NT2/D1 (cell line): ENCODE measurements around the gene GAB3.

Experiments used
- DNase-seq: peaks from one replicate; pipeline ENCODE4 v3.0.0-alpha.2; 2011; ENCODE audit warnings: low read depth, low spot score
- H3K27me3 ChIP-seq: 2 replicates; pipeline ENCODE4 v1.6.0; 2011; ENCODE audit warnings: mild to moderate bottlenecking; ENCODE audit not compliant: insufficient read length, insufficient read depth
- H3K36me3 ChIP-seq: 2 replicates; pipeline ENCODE4 v1.6.1; 2011; ENCODE audit warnings: mild to moderate bottlenecking, low read length, mixed read lengths; ENCODE audit not compliant: insufficient read depth, insufficient read length
- H3K4me1 ChIP-seq: 2 replicates; pipeline ENCODE4 v1.5.1; 2011; ENCODE audit not compliant: insufficient read depth, insufficient read length
- H3K4me3 ChIP-seq: 2 replicates; pipeline ENCODE4 v1.5.1; 2011; ENCODE audit warnings: low read depth; ENCODE audit not compliant: insufficient read length
- H3K9ac ChIP-seq: 2 replicates; pipeline ENCODE4 v1.6.0; 2011; ENCODE audit warnings: low read depth; ENCODE audit not compliant: insufficient read length
- H3K9me3 ChIP-seq: 2 replicates; pipeline ENCODE4 v1.5.1; 2011; ENCODE audit warnings: mild to moderate bottlenecking, low read length; ENCODE audit not compliant: insufficient read depth
- SUZ12 ChIP-seq: IDR thresholded peaks from 2 replicates; pipeline ENCODE4 v1.6.1; 2011; ENCODE audit not compliant: insufficient read length, insufficient read depth; ENCODE audit errors: extremely low read depth
- YY1 ChIP-seq: IDR thresholded peaks from 2 replicates; pipeline ENCODE4 v1.6.1; 2011; ENCODE audit not compliant: insufficient read length, insufficient read depth
- ZNF274 ChIP-seq: IDR thresholded peaks from 2 replicates; pipeline ENCODE4 v1.6.1; 2011; ENCODE audit warnings: mild to moderate bottlenecking, low read depth, low read length

The GAB3 gene

GRCh38 chrX:154718616-154719015 lies 32.3 kb downstream of the GAB3 start:
- Histone ChIP-seq H3K4me1 (no peaks in the 10 kb centered on the region), H3K9ac (no peak overlapping the region), H3K36me3 (no peaks in the 10 kb centered on the region), H3K27me3 (no peaks in the 10 kb centered on the region), H3K4me3 (no peak overlapping the region), H3K9me3 (no peaks in the 10 kb centered on the region)
- TF ChIP-seq YY1 (no peak), SUZ12 (no peak), ZNF274 (no peak)
- DNase-seq, result no peak

- no peaks in the 10 kb centered on the region for H3K4me1 ChIP-seq
- H3K9me3 ChIP-seq, result no peaks in the 10 kb centered on the region
- no peak overlapping the region for H3K4me3 ChIP-seq
- H3K9ac ChIP-seq, result no peak overlapping the region
- H3K36me3 ChIP-seq, result no peaks in the 10 kb centered on the region
- no peaks in the 10 kb centered on the region for H3K27me3 ChIP-seq
- no peak for DNase-seq
- TF ChIP-seq YY1 (no peak), ZNF274 (no peak), SUZ12 (no peak)
Measured at GRCh38 chrX:154717824-154718223, 33.1 kb downstream of the GAB3 start.

- H3K4me3 ChIP-seq, result no peak overlapping the region
- H3K27me3 ChIP-seq, result no peaks in the 10 kb centered on the region
- DNase-seq, result no peak
- TF ChIP-seq ZNF274 (no peak), YY1 (no peak), SUZ12 (no peak)
- no peaks in the 10 kb centered on the region for H3K36me3 ChIP-seq
- H3K9ac ChIP-seq, result no peak overlapping the region
- H3K9me3 ChIP-seq, result no peaks in the 10 kb centered on the region
- H3K4me1 ChIP-seq, result no peaks in the 10 kb centered on the region
Measured at GRCh38 chrX:154715825-154716224, 35.1 kb downstream of the GAB3 start.

- H3K27me3 ChIP-seq, result no peaks in the 10 kb centered on the region
- no peaks in the 10 kb centered on the region for H3K9me3 ChIP-seq
- no peaks in the 10 kb centered on the region for H3K36me3 ChIP-seq
- no peaks in the 10 kb centered on the region for H3K4me1 ChIP-seq
- H3K4me3 ChIP-seq, result no peak overlapping the region
- TF ChIP-seq YY1 (no peak), SUZ12 (no peak), ZNF274 (no peak)
- H3K9ac ChIP-seq, result no peak overlapping the region
- peak; percentile 35 for DNase-seq
Measured at GRCh38 chrX:154714925-154715324, 36.0 kb downstream of the GAB3 start.

- Histone ChIP-seq H3K9me3 (no peaks in the 10 kb centered on the region), H3K27me3 (no peaks in the 10 kb centered on the region), H3K4me1 (no peaks in the 10 kb centered on the region), H3K4me3 (no peak overlapping the region), H3K9ac (no peak overlapping the region), H3K36me3 (no peaks in the 10 kb centered on the region)
- DNase-seq, result no peak
- TF ChIP-seq YY1 (no peak), ZNF274 (no peak), SUZ12 (no peak)
Measured at GRCh38 chrX:154712781-154713740, 37.8 kb downstream of the GAB3 start.

GRCh38 chrX:154711264-154711663 lies 39.6 kb downstream of the GAB3 start:
- no peaks in the 10 kb centered on the region for H3K9me3 ChIP-seq
- no peak overlapping the region for H3K9ac ChIP-seq
- DNase-seq, result no peak
- H3K27me3 ChIP-seq, result no peaks in the 10 kb centered on the region
- no peaks in the 10 kb centered on the region for H3K36me3 ChIP-seq
- no peaks in the 10 kb centered on the region for H3K4me1 ChIP-seq
- no peak overlapping the region for H3K4me3 ChIP-seq
- TF ChIP-seq SUZ12 (no peak), ZNF274 (no peak), YY1 (no peak)

- H3K9ac ChIP-seq, result no peak overlapping the region
- no peak for TF ChIP-seq SUZ12
- TF ChIP-seq YY1, result no peak
- no peak for TF ChIP-seq ZNF274
- H3K9me3 ChIP-seq, result no peaks in the 10 kb centered on the region
- no peak for DNase-seq
- no peak overlapping the region for H3K4me3 ChIP-seq
- no peaks in the 10 kb centered on the region for H3K27me3 ChIP-seq
- no peaks in the 10 kb centered on the region for H3K4me1 ChIP-seq
- no peaks in the 10 kb centered on the region for H3K36me3 ChIP-seq
Measured at GRCh38 chrX:154710309-154710708, 40.6 kb downstream of the GAB3 start.
